Progenitor cell of endocrine pancreas (in vitro differentiated cells): ENCODE measurements around the gene COBL. TPM values are rescaled to one million over a fixed set of nuclear protein-coding genes. Genes with fewer than 3 reads are reported as not detected.
A peak's percentile ranks its signal among the peaks of the same experiment; 100 is the strongest.

Experiments used
- DNase-seq: peaks from one replicate; pipeline ENCODE4 v3.0.0; 2021; ENCODE audit warnings: low spot score; ENCODE audit not compliant: unreplicated experiment
- H3K27ac Mint-ChIP-seq: 2 replicates; pipeline ENCODE4 v1.8.0; 2021; ENCODE audit warnings: mild to moderate bottlenecking, moderate library complexity, mixed read lengths
- H3K27me3 Mint-ChIP-seq: 2 replicates; pipeline ENCODE4 v1.8.0; 2021; ENCODE audit warnings: mixed read lengths
- H3K36me3 Mint-ChIP-seq: 2 replicates; pipeline ENCODE4 v1.8.0; 2022; ENCODE audit warnings: mixed read lengths; ENCODE audit not compliant: insufficient read depth
- H3K4me1 Mint-ChIP-seq: 2 replicates; pipeline ENCODE4 v1.8.0; 2021; ENCODE audit warnings: low read depth, mixed read lengths
- H3K4me3 Mint-ChIP-seq: 2 replicates; pipeline ENCODE4 v1.8.0; 2021; ENCODE audit warnings: low read depth, mild to moderate bottlenecking, moderate library complexity, mixed read lengths
- H3K9me3 Mint-ChIP-seq: 2 replicates; pipeline ENCODE4 v1.8.0; 2021; ENCODE audit warnings: low read depth, mixed read lengths
- total RNA-seq: library from RNA; stranded (reverse); gene quantifications from 2 replicates; pipeline ENCODE4 v1.2.1, GENCODE V29; 2021
- TF ChIP-seq, protein P1 (sequence below): fragments of 200-600 bp; sonication (generic); IDR thresholded peaks from one replicate; pipeline ENCODE4 v1.5.0; 2021; ENCODE audit warnings: antibody characterized with exemption, mild to moderate bottlenecking; ENCODE audit not compliant: unreplicated experiment

COBL gene
- total RNA-seq, 1 donor from 2014 or later, result 21.3 TPM

DNA sequence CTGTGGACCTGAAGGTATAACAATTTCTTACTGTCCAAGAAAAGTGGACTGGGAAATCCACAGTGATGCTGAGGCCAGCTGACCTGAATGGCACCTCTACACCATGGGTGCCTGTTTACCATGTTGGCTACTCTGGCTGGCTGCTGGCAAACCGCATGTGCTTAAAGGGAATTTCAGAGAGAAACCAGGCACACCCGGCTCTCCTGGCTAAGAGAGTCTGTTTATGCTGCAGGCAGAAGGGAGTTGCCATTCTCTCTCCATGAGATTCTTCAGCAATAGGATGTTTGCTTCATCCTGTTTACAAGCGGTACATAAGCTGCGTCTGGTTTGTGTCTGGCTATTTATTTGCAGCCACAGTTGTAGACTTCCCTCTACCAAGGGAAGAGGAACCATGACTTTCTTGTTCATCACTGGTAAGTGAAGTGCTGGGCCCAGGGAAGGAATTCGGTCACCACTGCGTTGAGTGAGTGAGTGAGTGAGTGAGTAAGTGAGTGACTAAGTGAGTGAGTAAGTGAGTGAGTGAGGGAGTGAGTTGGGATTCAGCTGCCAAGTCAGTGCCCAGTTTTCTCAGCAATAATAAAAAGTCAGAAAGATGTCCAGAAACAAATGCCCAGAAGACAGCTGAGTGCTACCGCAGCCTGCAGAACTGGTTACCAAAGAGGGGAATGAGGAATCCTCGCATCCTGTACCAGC is 90.4 kb downstream of the COBL start:
- peaks cover 15% of the 10 kb centered on the region for H3K27me3 Mint-ChIP-seq
- H3K36me3 Mint-ChIP-seq, result no peaks in the 10 kb centered on the region
- H3K4me3 Mint-ChIP-seq, result no peak overlapping the region
- TF ChIP-seq, protein P1, sequence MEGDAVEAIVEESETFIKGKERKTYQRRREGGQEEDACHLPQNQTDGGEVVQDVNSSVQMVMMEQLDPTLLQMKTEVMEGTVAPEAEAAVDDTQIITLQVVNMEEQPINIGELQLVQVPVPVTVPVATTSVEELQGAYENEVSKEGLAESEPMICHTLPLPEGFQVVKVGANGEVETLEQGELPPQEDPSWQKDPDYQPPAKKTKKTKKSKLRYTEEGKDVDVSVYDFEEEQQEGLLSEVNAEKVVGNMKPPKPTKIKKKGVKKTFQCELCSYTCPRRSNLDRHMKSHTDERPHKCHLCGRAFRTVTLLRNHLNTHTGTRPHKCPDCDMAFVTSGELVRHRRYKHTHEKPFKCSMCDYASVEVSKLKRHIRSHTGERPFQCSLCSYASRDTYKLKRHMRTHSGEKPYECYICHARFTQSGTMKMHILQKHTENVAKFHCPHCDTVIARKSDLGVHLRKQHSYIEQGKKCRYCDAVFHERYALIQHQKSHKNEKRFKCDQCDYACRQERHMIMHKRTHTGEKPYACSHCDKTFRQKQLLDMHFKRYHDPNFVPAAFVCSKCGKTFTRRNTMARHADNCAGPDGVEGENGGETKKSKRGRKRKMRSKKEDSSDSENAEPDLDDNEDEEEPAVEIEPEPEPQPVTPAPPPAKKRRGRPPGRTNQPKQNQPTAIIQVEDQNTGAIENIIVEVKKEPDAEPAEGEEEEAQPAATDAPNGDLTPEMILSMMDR, result no peak
- H3K27ac Mint-ChIP-seq, result no peak overlapping the region
- H3K4me1 Mint-ChIP-seq, result peaks cover 10% of the 10 kb centered on the region
- no peak for DNase-seq
- no peaks in the 10 kb centered on the region for H3K9me3 Mint-ChIP-seq

DNA sequence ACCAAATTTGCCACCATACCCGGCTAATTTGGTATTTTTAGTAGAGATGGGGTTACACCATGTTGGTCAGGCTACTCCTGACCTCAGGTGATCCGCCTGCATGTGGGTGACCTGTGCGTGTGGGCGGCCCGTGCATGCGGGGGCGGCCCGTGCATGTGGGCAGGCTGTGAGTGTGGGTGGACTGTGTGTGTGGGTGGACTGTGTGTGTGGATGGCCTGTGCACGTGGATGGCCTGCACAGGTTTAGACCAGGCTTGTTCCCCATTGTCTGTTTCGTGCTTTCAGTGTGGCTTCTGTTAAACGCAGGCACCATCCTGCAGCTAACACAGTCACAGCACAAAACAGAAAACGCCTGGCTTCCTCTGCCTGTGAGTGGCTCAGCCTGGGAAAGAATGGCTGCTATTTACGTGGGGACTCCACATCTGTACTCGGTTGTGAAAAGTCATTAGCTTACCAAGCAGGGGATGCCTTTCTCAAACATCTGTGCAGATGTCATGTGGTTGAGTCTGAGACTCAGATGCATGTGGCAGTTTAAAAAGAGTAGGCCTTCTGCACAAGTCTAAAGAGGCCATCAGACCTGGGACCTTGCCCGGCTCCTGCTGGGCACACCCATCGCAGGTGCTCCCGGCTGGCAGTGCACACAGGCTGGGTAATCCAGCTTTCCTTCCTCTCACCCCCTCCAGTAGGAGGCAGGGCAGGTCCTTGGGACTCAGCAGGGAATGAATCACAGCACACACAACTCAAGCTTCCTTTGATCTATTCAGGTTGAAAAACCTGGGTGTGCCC is 91.6 kb downstream of the COBL start:
- DNase-seq, result no peak
- H3K36me3 Mint-ChIP-seq, result no peaks in the 10 kb centered on the region
- no peaks in the 10 kb centered on the region for H3K9me3 Mint-ChIP-seq
- TF ChIP-seq, protein P1, result peak; percentile 42
- no peak overlapping the region for H3K27ac Mint-ChIP-seq
- no peak overlapping the region for H3K4me3 Mint-ChIP-seq
- H3K4me1 Mint-ChIP-seq, result peaks cover 10% of the 10 kb centered on the region
- H3K27me3 Mint-ChIP-seq, result peaks cover 7% of the 10 kb centered on the region

DNA sequence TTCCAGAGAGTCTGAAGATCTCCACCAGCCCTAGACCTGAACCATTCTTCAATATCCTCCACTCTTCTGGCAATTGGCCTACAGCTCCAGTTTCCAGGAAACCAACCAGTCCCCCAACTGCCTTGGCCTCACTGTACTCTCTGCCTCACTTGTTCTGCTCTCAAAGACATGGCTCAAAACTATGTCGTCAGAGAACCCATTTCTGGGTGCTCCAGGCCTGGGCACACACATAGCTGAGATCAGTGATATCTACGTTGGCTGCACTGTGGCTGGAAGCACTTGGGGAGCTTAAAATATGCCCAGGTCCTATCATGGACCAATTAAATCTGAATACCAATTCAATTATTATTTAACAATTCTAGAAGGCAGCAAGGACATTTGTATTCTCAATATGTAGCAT is 93.1 kb downstream of the COBL start:
- TF ChIP-seq, protein P1, result no peak
- no peaks in the 10 kb centered on the region for H3K36me3 Mint-ChIP-seq

DNA sequence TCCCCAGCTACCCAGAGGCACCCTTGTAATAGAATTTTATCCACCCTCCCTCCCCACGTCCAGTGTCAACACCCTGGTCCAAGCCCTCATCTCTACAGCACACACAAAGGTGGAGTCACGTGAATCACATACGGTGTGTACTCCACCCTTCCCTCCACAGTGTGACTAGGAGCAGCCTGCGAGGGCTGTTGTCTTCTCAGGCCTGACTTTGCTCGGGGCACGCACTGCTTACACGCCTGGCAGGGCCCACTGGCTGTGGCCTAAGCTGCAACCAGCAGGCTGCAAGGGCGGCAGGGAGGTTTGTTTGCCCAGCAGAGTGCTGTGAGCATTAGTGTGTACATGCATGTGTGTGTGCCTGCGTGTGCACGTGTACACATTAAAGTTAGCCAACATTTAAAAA is 93.7 kb downstream of the COBL start:
- TF ChIP-seq, protein P1, result no peak
- peaks cover 5% of the 10 kb centered on the region for H3K4me1 Mint-ChIP-seq
- H3K27me3 Mint-ChIP-seq, result peaks cover 7% of the 10 kb centered on the region
- no peak overlapping the region for H3K4me3 Mint-ChIP-seq
- no peak for DNase-seq
- no peak overlapping the region for H3K27ac Mint-ChIP-seq
- H3K36me3 Mint-ChIP-seq, result no peaks in the 10 kb centered on the region
- H3K9me3 Mint-ChIP-seq, result no peaks in the 10 kb centered on the region

More for the DNA sequence above, 93.1 kb downstream of the COBL start:
- no peak for DNase-seq
- peaks cover 6% of the 10 kb centered on the region for H3K4me1 Mint-ChIP-seq
- H3K27ac Mint-ChIP-seq, result no peak overlapping the region
- no peak overlapping the region for H3K4me3 Mint-ChIP-seq
- no peaks in the 10 kb centered on the region for H3K9me3 Mint-ChIP-seq
- peaks cover 7% of the 10 kb centered on the region for H3K27me3 Mint-ChIP-seq

DNA sequence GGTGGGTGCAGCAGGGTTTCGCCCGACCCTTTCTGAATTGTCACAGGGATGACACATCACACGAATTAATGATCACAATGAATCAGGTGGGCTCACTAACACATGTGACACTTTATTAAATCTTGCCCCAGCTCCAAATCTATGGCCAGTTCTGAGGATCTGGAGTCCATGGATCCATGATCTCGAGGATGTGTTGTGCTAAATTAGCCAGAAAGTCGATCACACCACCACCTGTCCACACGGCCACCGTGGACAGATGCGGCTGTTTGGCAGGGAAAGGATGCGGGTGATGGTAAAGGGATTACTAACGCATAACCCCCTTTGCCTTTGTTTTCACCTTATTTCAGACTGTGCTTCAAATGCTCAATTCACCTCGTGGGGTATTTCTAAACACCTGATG is 96.4 kb downstream of the COBL start:
- TF ChIP-seq, protein P1, result no peak
- H3K27ac Mint-ChIP-seq, result no peak overlapping the region
- no peaks in the 10 kb centered on the region for H3K27me3 Mint-ChIP-seq
- no peak overlapping the region for H3K4me3 Mint-ChIP-seq
- no peaks in the 10 kb centered on the region for H3K9me3 Mint-ChIP-seq
- no peak for DNase-seq
- no peaks in the 10 kb centered on the region for H3K4me1 Mint-ChIP-seq
- no peaks in the 10 kb centered on the region for H3K36me3 Mint-ChIP-seq
